MCF 10A (cell line): ENCODE results near the gene DNM3. TPM values are rescaled to one million over a fixed set of nuclear protein-coding genes. Genes with fewer than 3 reads are reported as not detected.

Experiments used
- BruUV-seq: library from RNA; stranded (reverse); fragments of 400-500 nt; replicated peaks from 2 replicates; lab custom pipeline; 2021; lab: Mats Ljungman, UMichigan
- CTCF ChIA-PET: fragments of 300-600 bp; sonication (Branson Sonifier 250); formaldehyde crosslinking; extraction: SDS; loops from one replicate; lab custom pipeline; 2021; ENCODE audit warnings: antibody characterized with exemption, inconsistent platforms; lab: Yijun Ruan, JAX
- POLR2A ChIA-PET: fragments of 300-600, 350-650 bp; sonication (Branson Sonifier 250); formaldehyde crosslinking; extraction: SDS; loops from one replicate; lab custom pipeline; 2020; ENCODE audit warnings: antibody characterized with exemption, inconsistent platforms; lab: Yijun Ruan, JAX
- DNase-seq: peaks from one replicate; pipeline ENCODE4 v3.0.0-alpha.2; 2018; ENCODE audit not compliant: unreplicated experiment
- H3K27ac Mint-ChIP-seq: one replicate; pipeline ENCODE4 v1.8.0; 2022; ENCODE audit warnings: mild to moderate bottlenecking, low read depth, mixed read lengths; ENCODE audit not compliant: unreplicated experiment
- H3K27me3 Mint-ChIP-seq: one replicate; pipeline ENCODE4 v1.8.0; 2022; ENCODE audit warnings: mixed read lengths; ENCODE audit not compliant: insufficient read depth, unreplicated experiment
- H3K36me3 Mint-ChIP-seq: one replicate; pipeline ENCODE4 v1.8.0; 2022; ENCODE audit warnings: mild to moderate bottlenecking, moderate library complexity, mixed read lengths; ENCODE audit not compliant: insufficient read depth, unreplicated experiment
- H3K4me1 Mint-ChIP-seq: one replicate; pipeline ENCODE4 v1.8.0; 2022; ENCODE audit warnings: mixed read lengths; ENCODE audit not compliant: insufficient read depth, unreplicated experiment
- H3K4me3 Mint-ChIP-seq: one replicate; pipeline ENCODE4 v1.8.0; 2022; ENCODE audit warnings: mild to moderate bottlenecking, moderate library complexity, mixed read lengths; ENCODE audit not compliant: unreplicated experiment
- H3K9me3 Mint-ChIP-seq: one replicate; pipeline ENCODE4 v1.8.0; 2022; ENCODE audit warnings: mixed read lengths; ENCODE audit not compliant: unreplicated experiment
- intact Hi-C: fragments of 100-400 bp; cut with micrococcal nuclease; formaldehyde crosslinking; loops from 2 replicates; pipeline ENCODE4 v1.14.1; 2022
- total RNA-seq: library from RNA; stranded (reverse); gene quantifications from 2 replicates; pipeline ENCODE4 v1.2.3, GENCODE V29; 2022
- TF ChIP-seq, protein P1 (sequence below): fragments of 200-600 bp; IDR thresholded peaks from one replicate; pipeline ENCODE4 v1.8.0; 2022; ENCODE audit warnings: antibody characterized with exemption, mild to moderate bottlenecking; ENCODE audit not compliant: unreplicated experiment

DNM3 gene
- total RNA-seq, 1 experiment from 2014 or later, result 0.68 TPM

DNA sequence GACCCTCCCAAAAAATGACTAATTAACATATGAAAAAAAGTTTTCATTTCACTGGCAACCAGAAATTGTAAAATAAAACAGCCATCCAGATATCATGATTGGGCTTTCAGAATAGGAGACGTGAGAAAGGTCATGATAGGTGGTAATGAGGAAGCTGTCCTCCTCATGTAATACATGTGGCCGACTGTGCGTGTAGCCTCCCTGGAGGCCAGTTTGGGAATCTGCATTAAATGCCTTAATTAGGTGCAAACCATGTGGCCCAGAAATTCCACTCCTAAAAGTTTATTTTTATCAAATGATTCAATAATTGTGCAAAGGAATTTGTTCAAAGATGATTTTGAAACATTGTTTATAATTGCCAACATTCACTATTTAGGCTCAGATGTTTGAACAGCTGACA is 451.5 kb downstream of the DNM3 start:
- Mint-ChIP-seq H3K4me1 (peaks cover 8% of the 10 kb centered on the region), H3K9me3 (no peaks in the 10 kb centered on the region), H3K27me3 (no peaks in the 10 kb centered on the region), H3K36me3 (no peaks in the 10 kb centered on the region), H3K27ac (no peak overlapping the region), H3K4me3 (no peak overlapping the region)
- no peak for DNase-seq
- TF ChIP-seq, protein P1, sequence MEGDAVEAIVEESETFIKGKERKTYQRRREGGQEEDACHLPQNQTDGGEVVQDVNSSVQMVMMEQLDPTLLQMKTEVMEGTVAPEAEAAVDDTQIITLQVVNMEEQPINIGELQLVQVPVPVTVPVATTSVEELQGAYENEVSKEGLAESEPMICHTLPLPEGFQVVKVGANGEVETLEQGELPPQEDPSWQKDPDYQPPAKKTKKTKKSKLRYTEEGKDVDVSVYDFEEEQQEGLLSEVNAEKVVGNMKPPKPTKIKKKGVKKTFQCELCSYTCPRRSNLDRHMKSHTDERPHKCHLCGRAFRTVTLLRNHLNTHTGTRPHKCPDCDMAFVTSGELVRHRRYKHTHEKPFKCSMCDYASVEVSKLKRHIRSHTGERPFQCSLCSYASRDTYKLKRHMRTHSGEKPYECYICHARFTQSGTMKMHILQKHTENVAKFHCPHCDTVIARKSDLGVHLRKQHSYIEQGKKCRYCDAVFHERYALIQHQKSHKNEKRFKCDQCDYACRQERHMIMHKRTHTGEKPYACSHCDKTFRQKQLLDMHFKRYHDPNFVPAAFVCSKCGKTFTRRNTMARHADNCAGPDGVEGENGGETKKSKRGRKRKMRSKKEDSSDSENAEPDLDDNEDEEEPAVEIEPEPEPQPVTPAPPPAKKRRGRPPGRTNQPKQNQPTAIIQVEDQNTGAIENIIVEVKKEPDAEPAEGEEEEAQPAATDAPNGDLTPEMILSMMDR, result no peak
- CTCF ChIA-PET, result interaction anchor here (0.6 to 0.9 kb wide), 3 partner anchors 97 to 491 kb away, joined by 3 read pairs; no protein-coding TSS in a partner anchor
- BruUV-seq, result no TSS peak
- POLR2A ChIA-PET, result no interaction called here
- intact Hi-C loops, result no loop called here

DNA sequence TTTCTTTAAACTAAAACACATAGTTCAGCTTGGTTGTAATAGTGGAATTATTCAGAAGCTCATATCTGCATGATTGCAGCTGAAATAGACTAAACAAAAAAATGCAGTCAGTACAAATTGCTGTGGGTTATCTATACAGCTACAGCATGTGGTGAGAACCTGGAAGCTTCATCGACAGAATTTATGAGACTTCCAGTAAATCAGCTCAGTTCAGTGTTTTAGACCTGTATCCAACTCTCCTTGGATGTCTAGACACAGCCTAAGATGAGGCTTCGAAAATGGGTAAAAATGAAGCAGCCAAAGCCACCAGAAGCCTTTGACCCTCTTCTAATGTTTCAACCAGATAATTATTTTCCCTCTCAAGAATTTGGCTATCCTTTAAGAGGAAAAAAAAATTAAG is 452.1 kb downstream of the DNM3 start:
- no peak for DNase-seq
- H3K4me1 Mint-ChIP-seq, result peaks cover 2% of the 10 kb centered on the region
- CTCF ChIA-PET, result interaction anchor here (0.6 to 1.5 kb wide), 5 partner anchors 32 to 491 kb away, joined by 3 to 7 read pairs (median 3); no protein-coding TSS in a partner anchor
- no peaks in the 10 kb centered on the region for H3K36me3 Mint-ChIP-seq
- no peak overlapping the region for H3K27ac Mint-ChIP-seq
- BruUV-seq, result no TSS peak
- intact Hi-C loops, result no loop called here
- H3K9me3 Mint-ChIP-seq, result no peaks in the 10 kb centered on the region
- no peak overlapping the region for H3K4me3 Mint-ChIP-seq
- H3K27me3 Mint-ChIP-seq, result no peaks in the 10 kb centered on the region
- TF ChIP-seq, protein P1, result no peak
- POLR2A ChIA-PET, result interaction anchor here (0.5 kb wide), 1 partner anchor 27 kb away, joined by 3 read pairs; no protein-coding TSS in a partner anchor

DNA sequence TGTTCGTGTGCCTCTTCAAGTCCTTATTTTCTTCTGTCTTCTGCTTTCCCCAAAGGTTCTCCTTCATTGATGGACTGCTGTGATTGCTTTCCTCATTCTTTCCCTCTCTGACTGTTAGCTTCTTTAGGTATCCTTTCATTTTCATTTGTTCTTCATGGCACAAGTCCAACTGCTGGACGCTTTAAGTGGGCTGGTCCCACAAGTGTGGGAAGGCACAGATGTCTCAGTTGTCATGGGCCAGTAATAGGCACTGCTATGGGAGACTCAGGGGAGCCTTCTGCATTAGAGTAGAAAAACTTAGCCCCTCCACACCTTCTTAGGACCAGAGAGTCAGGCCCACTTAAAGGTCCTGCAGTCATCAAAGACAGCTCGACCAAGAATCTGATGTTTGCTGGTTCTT is 456.8 kb downstream of the DNM3 start:
- BruUV-seq, result no TSS peak
- CTCF ChIA-PET, result interaction anchor here (0.6 kb wide), 2 partner anchors 100 to 139 kb away, joined by 3 read pairs; no protein-coding TSS in a partner anchor
- intact Hi-C loops, result no loop called here
- Mint-ChIP-seq H3K36me3 (no peaks in the 10 kb centered on the region), H3K27ac (no peak overlapping the region), H3K4me1 (no peaks in the 10 kb centered on the region), H3K4me3 (no peak overlapping the region), H3K9me3 (peaks cover 10% of the 10 kb centered on the region), H3K27me3 (no peaks in the 10 kb centered on the region)
- TF ChIP-seq, protein P1, result no peak
- POLR2A ChIA-PET, result no interaction called here
- DNase-seq, result no peak

DNA sequence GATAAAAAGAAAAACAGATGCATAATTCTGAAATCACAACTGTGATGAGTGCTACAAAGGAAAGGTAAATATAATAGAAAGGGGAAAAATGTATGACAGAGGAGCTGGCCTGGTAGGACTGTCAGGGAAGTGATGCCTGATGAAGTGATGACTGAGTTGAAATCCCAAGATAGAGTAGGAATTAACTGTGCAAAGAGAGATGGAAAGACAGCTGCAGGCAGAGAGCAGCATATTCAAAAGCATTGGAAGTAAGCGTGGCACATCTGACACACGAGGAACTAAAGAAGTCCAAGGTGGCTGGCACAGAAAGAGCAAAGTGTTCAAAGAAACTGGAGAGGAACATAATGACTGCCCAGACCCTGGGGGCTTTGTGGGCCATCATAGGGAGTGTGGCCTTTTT is 457.6 kb downstream of the DNM3 start:
- H3K27ac Mint-ChIP-seq, result no peak overlapping the region
- intact Hi-C loops, result no loop called here
- TF ChIP-seq, protein P1, result no peak
- peaks cover 13% of the 10 kb centered on the region for H3K9me3 Mint-ChIP-seq
- ChIA-PET CTCF (interaction anchor here (0.6 kb wide), 1 partner anchor 100 kb away, joined by 3 read pairs; no protein-coding TSS in a partner anchor), POLR2A (no interaction called here)
- H3K27me3 Mint-ChIP-seq, result no peaks in the 10 kb centered on the region
- H3K4me1 Mint-ChIP-seq, result no peaks in the 10 kb centered on the region
- DNase-seq, result no peak
- BruUV-seq, result no TSS peak
- H3K4me3 Mint-ChIP-seq, result no peak overlapping the region
- H3K36me3 Mint-ChIP-seq, result no peaks in the 10 kb centered on the region
